H9 (cell line): ENCODE results near the gene GABRB1. TPM values are rescaled to one million over a fixed set of nuclear protein-coding genes. Genes with fewer than 3 reads are reported as not detected.

Experiments used
- DNase-seq: peaks from one replicate; pipeline ENCODE4 v3.0.0-alpha.2; 2017
- H2AFZ ChIP-seq: one replicate; pipeline ENCODE4 v1.6.1; 2013; ENCODE audit warnings: mild to moderate bottlenecking, low read length, control low read depth, moderate library complexity
- H2AK5ac ChIP-seq: 2 replicates; pipeline ENCODE4 v1.6.1; 2013; ENCODE audit warnings: low read length, control low read depth, mixed read lengths; ENCODE audit not compliant: insufficient read length
- H2BK120ac ChIP-seq: one replicate; pipeline ENCODE4 v1.6.1; 2013; ENCODE audit warnings: low read depth, mild to moderate bottlenecking, low read length, control low read depth, inconsistent platforms; ENCODE audit not compliant: poor library complexity, severe bottlenecking
- H2BK12ac ChIP-seq: 2 replicates; pipeline ENCODE4 v1.6.1; 2013; ENCODE audit warnings: low read length, control low read depth, mixed read lengths, low read depth; ENCODE audit not compliant: insufficient read length
- H2BK15ac ChIP-seq: 2 replicates; pipeline ENCODE4 v1.6.1; 2013; ENCODE audit warnings: low read depth, low read length, control low read depth
- H2BK20ac ChIP-seq: one replicate; pipeline ENCODE4 v1.6.1; 2013; ENCODE audit warnings: low read depth, mild to moderate bottlenecking, low read length, control low read depth, inconsistent platforms; ENCODE audit not compliant: poor library complexity, severe bottlenecking
- H2BK5ac ChIP-seq: 2 replicates; pipeline ENCODE4 v1.6.1; 2013; ENCODE audit warnings: low read length, control low read depth, mixed read lengths; ENCODE audit not compliant: insufficient read length
- H3K14ac ChIP-seq: 2 replicates; pipeline ENCODE4 v1.6.1; 2013; ENCODE audit warnings: low read length, control low read depth; ENCODE audit not compliant: insufficient read depth
- H3K18ac ChIP-seq: 2 replicates; pipeline ENCODE4 v1.6.1; 2013; ENCODE audit warnings: low read depth, mild to moderate bottlenecking, mixed read lengths, low read length, control low read depth; ENCODE audit not compliant: insufficient read length
- H3K23ac ChIP-seq: 2 replicates; pipeline ENCODE4 v1.6.1; 2013; ENCODE audit warnings: low read length, control low read depth, mixed read lengths, low read depth; ENCODE audit not compliant: insufficient read length
- H3K23me2 ChIP-seq: 2 replicates; pipeline ENCODE4 v1.6.1; 2013; ENCODE audit warnings: low read depth, mild to moderate bottlenecking, mixed read lengths, low read length, control low read depth; ENCODE audit not compliant: insufficient read length, poor library complexity, severe bottlenecking
- H3K27ac ChIP-seq: 2 replicates; pipeline ENCODE4 v1.5.1; 2013; ENCODE audit warnings: low read length, control low read depth, mixed read lengths, low read depth; ENCODE audit not compliant: insufficient read length
- H3K27me3 ChIP-seq: 2 replicates; pipeline ENCODE4 v1.6.1; 2013; ENCODE audit warnings: low read length, control low read depth, inconsistent platforms; ENCODE audit not compliant: insufficient read depth
- H3K4ac ChIP-seq: 2 replicates; pipeline ENCODE4 v1.6.1; 2013; ENCODE audit warnings: low read depth, mild to moderate bottlenecking, control low read depth, inconsistent platforms, low read length, moderate library complexity
- H3K4me1 ChIP-seq: 2 replicates; pipeline ENCODE4 v1.6.1; 2013; ENCODE audit warnings: low read length, control low read depth, inconsistent platforms; ENCODE audit not compliant: insufficient read depth
- H3K4me2 ChIP-seq: 2 replicates; pipeline ENCODE4 v1.6.1; 2013; ENCODE audit warnings: low read length, control low read depth, mixed read lengths; ENCODE audit not compliant: insufficient read length, insufficient read depth
- H3K56ac ChIP-seq: 2 replicates; pipeline ENCODE4 v1.6.1; 2013; ENCODE audit warnings: low read depth, mild to moderate bottlenecking, mixed read lengths, low read length, control low read depth; ENCODE audit not compliant: insufficient read length
- H3K79me1 ChIP-seq: 2 replicates; pipeline ENCODE4 v1.6.1; 2013; ENCODE audit warnings: low read depth, mild to moderate bottlenecking, moderate library complexity, low read length, control low read depth, inconsistent platforms; ENCODE audit not compliant: insufficient read depth, poor library complexity, severe bottlenecking
- H3K79me2 ChIP-seq: 2 replicates; pipeline ENCODE4 v1.6.1; 2013; ENCODE audit warnings: low read length, control low read depth, inconsistent platforms; ENCODE audit not compliant: insufficient read depth
- H3K9ac ChIP-seq: 2 replicates; pipeline ENCODE4 v1.6.1; 2013; ENCODE audit warnings: low read length, control low read depth, mixed read lengths; ENCODE audit not compliant: insufficient read length; ENCODE audit errors: extremely low read depth
- H3K9me3 ChIP-seq: one replicate; pipeline ENCODE4 v1.6.1; 2013; ENCODE audit warnings: low read depth, low read length, inconsistent platforms; ENCODE audit not compliant: control insufficient read depth
- H3T11ph ChIP-seq: one replicate; pipeline ENCODE4 v1.6.1; 2013; ENCODE audit warnings: mild to moderate bottlenecking, low read length, control low read depth, inconsistent platforms
- H4K20me1 ChIP-seq: one replicate; pipeline ENCODE4 v1.6.1; 2013; ENCODE audit not compliant: control insufficient read depth, insufficient read length, insufficient read depth
- H4K5ac ChIP-seq: 2 replicates; pipeline ENCODE4 v1.6.1; 2013; ENCODE audit warnings: low read depth, mild to moderate bottlenecking, mixed read lengths, low read length, control low read depth; ENCODE audit not compliant: insufficient read length
- H4K8ac ChIP-seq: replicated peaks from 2 replicates; pipeline ENCODE4 v1.6.1; 2013; ENCODE audit warnings: low read length, control low read depth, mixed read lengths, low read depth; ENCODE audit not compliant: insufficient read length
- H4K91ac ChIP-seq: 2 replicates; pipeline ENCODE4 v1.6.1; 2013; ENCODE audit warnings: low read depth, mild to moderate bottlenecking, moderate library complexity, mixed read lengths, low read length, control low read depth; ENCODE audit not compliant: insufficient read length
- H3K27ac Mint-ChIP-seq, 3 experiments: 2 replicates in 2 of 3; 3 replicates in 1 of 3; pipeline ENCODE4 v1.8.0; 2020 to 2021; ENCODE audit warnings: mixed read lengths in 3 of 3, mild to moderate bottlenecking in 1 of 3, moderate library complexity in 1 of 3
- H3K27me3 Mint-ChIP-seq: 2 replicates; pipeline ENCODE4 v1.8.0; 2021; ENCODE audit warnings: low read depth, mild to moderate bottlenecking, moderate library complexity, mixed read lengths
- H3K36me3 Mint-ChIP-seq, 3 experiments: 2 replicates in 2 of 3; 3 replicates in 1 of 3; pipeline ENCODE4 v1.8.0; 2020 to 2021; ENCODE audit warnings: low read depth in 3 of 3, mixed read lengths in 3 of 3; ENCODE audit not compliant: insufficient read depth in 1 of 3
- H3K4me1 Mint-ChIP-seq, 2 experiments: 2 replicates each; pipeline ENCODE4 v1.8.0; 2020; ENCODE audit warnings: mixed read lengths in 2 of 2
- H3K4me3 Mint-ChIP-seq, 2 experiments: 2 replicates in 1 of 2; 3 replicates in 1 of 2; pipeline ENCODE4 v1.8.0; 2020 to 2021; ENCODE audit warnings: mild to moderate bottlenecking in 2 of 2, mixed read lengths in 2 of 2, moderate library complexity in 1 of 2
- H3K9me3 Mint-ChIP-seq, 2 experiments: 2 replicates in 1 of 2; 3 replicates in 1 of 2; pipeline ENCODE4 v1.8.0; 2020; ENCODE audit warnings: mild to moderate bottlenecking in 2 of 2, mixed read lengths in 2 of 2, moderate library complexity in 1 of 2
- CTCF ChIP-seq: fragments of 200-600 bp; sonication (generic); conservative IDR thresholded peaks from 3 replicates; pipeline ENCODE4 v1.8.0; 2021; ENCODE audit warnings: antibody characterized with exemption, mild to moderate bottlenecking
- whole genome bisulfite sequencing: extraction: QIAGEN DNeasy Blood & Tissue Kit; methylation state at CpG from one replicate; pipeline ENCODE4 v1.1.7; 2013; ENCODE audit warnings: missing lambda C conversion rate, low lambda C conversion rate, mixed read lengths; ENCODE audit not compliant: insufficient read length; ENCODE audit errors: extremely low coverage; 5-methylcytosine and 5-hydroxymethylcytosine counted together
- total RNA-seq: library from RNA; stranded (reverse); gene quantifications from 2 replicates; pipeline ENCODE4 v1.2.1, GENCODE V29; 2021

The GABRB1 gene
- total RNA-seq, 1 experiment from 2014 or later, result 0.39 TPM

GRCh38 chr4:47386146-47386545 is 354.8 kb downstream of the GABRB1 start:
- Histone ChIP-seq H3K4me2 (no peak overlapping the region), H3T11ph (no peak overlapping the region), H3K4me1 (no peaks in the 10 kb centered on the region), H3K18ac (no peak overlapping the region), H2BK5ac (no peak overlapping the region), H2AFZ (no peak overlapping the region), H3K23ac (no peak overlapping the region), H4K5ac (no peak overlapping the region), H3K79me1 (no peaks in the 10 kb centered on the region), H3K4ac (no peak overlapping the region), H3K27ac (no peak overlapping the region), H3K79me2 (no peaks in the 10 kb centered on the region), H2BK120ac (no peak overlapping the region), H2BK12ac (no peak overlapping the region), H3K27me3 (no peaks in the 10 kb centered on the region), H2BK20ac (no peak overlapping the region), H3K56ac (no peak overlapping the region), H4K91ac (no peak overlapping the region), H3K9me3 (no peaks in the 10 kb centered on the region), H3K14ac (no peak overlapping the region), H4K20me1 (no peaks in the 10 kb centered on the region), H3K23me2 (no peaks in the 10 kb centered on the region), H2AK5ac (no peak overlapping the region), H2BK15ac (no peak overlapping the region), H3K9ac (no peak overlapping the region), H4K8ac (no peak overlapping the region)
- no peak for TF ChIP-seq CTCF
- H3K27me3 Mint-ChIP-seq, result peaks cover 2% of the 10 kb centered on the region; the same call in 1 of the 2 replicates
- H3K9me3 Mint-ChIP-seq, result no peaks in the 10 kb centered on the region
- no peak overlapping the region for H3K27ac Mint-ChIP-seq
- DNase-seq, result no peak
- no peak overlapping the region for H3K4me3 Mint-ChIP-seq
- no CpG with 5 or more reads among the region's 1 CpG for WGBS
- no peaks in the 10 kb centered on the region for H3K36me3 Mint-ChIP-seq
- 0 out of 4 replicates have a peak, but pooled peaks cover 0 to 2% of the 10 kb centered on the region in 2 experiments for H3K4me1 Mint-ChIP-seq
